Subcutaneous adipose tissue (tissue), 4 donors: ENCODE measurements around the gene FGR. TPM values are rescaled to one million over a fixed set of nuclear protein-coding genes. Genes with fewer than 3 reads are reported as not detected.

Experiments used
- total RNA-seq, 4 donors: library from RNA; depleted of rRNA; stranded (reverse); fragments of >200 nt; gene quantifications; one replicate each; pipeline ENCODE4 v1.1.0, GENCODE V29; 2016
- TF ChIP-seq, protein P1 (sequence below): fragments of 450-650 bp; IDR thresholded peaks from one replicate; pipeline ENCODE4 v1.5.1; 2016; ENCODE audit warnings: low read depth, mild to moderate bottlenecking, control low read depth, antibody characterized with exemption, moderate library complexity

The FGR gene
- total RNA-seq, 4 donors from 2014 or later = 22.4 to 179 (median 44.6) TPM

DNA sequence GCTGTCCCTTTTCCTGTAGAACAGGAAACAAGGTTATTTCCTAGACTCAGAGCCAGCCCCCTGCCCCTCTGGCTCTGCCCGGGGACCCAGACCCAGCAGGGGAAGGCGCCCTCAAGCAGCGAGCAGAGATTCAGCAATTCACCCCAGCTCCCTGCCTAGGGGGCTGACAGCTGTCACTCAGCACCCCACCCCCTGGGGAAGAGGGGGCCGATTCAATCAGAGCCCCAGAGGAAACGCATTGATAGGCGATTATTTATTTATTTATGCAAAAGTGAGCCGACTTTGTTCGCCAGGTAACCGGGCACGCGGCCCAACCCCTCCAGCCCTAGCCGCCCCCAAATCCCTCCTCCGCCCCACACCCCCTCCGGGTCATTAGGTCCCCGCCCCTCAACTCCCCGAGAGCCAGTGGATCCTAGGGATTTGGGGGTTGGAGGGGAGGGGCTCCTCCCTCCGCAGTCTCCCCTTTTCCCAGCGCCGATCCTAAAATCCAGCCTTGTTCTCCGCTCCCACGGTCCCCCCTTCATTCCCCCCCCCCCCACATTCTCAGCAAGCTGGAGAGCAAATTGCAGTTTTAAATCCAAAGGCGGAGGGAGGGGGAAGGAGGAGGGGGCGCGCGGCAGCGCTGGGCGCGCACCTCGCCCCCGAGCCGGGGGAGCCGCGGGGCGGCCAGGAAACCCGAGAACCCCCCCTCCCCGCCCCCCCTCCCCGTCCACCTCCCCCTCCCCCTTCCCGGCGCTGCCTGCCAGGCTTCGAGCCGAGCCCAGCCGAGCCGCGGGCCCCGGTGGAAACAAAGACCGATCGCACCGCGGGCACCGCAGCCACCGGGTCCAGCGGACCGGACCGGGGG lies 32.3 kb downstream of the FGR start:
- TF ChIP-seq, protein P1, sequence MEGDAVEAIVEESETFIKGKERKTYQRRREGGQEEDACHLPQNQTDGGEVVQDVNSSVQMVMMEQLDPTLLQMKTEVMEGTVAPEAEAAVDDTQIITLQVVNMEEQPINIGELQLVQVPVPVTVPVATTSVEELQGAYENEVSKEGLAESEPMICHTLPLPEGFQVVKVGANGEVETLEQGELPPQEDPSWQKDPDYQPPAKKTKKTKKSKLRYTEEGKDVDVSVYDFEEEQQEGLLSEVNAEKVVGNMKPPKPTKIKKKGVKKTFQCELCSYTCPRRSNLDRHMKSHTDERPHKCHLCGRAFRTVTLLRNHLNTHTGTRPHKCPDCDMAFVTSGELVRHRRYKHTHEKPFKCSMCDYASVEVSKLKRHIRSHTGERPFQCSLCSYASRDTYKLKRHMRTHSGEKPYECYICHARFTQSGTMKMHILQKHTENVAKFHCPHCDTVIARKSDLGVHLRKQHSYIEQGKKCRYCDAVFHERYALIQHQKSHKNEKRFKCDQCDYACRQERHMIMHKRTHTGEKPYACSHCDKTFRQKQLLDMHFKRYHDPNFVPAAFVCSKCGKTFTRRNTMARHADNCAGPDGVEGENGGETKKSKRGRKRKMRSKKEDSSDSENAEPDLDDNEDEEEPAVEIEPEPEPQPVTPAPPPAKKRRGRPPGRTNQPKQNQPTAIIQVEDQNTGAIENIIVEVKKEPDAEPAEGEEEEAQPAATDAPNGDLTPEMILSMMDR = no peak

DNA sequence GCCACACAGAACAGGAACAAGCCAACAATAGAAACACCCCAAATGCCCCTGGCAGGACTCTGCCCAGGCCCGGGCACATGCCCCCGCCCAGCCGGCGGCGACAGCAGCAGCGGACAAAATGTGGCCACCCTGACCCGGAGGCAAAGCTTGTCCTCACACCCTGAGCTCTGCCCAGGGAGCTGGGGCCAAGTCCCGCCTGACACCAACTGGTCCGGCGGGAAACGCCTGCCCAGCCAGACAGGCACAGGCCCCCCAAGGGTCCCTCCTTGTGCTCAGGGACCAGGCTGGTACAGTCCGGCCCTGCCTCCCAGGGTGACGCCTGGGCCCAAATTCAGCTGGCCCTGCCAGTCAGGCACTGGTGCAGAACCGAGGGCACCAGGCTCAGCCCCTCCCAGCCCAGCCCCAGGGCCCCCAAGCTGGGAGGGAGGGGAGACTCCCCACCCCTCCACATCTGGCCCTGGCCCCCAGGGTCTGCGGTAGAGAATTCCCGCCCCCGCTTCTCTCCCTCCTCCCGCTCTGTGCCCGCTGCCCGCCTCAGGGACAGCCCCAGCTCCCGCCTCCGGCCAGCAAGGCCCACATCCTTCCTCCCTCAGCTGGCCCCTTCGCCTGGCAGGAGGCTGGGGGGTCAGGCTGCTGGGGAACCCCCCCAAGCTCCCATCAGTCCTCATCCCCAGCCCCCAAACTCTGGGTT lies 33.1 kb downstream of the FGR start:
- TF ChIP-seq, protein P1 = no peak

DNA sequence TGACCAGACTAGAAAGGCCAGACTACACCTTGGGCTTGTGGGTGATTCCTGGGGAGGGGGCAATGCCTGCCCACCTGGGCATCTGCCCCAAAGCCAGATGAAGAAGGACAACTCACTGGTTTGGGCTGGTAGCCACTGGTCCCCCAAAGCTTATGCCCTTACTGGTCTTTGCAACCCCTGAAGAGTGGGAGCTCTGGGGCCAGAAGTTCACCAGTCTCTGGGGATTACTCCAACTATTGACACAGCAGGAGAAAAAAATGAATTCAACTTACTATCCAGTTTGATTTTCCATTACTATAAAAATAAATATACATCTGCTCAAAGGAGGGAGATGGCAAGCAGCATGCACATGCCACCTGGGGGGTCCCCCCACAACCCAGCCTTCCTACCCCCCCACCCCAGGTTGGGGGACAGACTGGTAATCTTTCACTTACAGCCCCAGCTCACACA lies 33.6 kb downstream of the FGR start:
- TF ChIP-seq, protein P1 = no peak

DNA sequence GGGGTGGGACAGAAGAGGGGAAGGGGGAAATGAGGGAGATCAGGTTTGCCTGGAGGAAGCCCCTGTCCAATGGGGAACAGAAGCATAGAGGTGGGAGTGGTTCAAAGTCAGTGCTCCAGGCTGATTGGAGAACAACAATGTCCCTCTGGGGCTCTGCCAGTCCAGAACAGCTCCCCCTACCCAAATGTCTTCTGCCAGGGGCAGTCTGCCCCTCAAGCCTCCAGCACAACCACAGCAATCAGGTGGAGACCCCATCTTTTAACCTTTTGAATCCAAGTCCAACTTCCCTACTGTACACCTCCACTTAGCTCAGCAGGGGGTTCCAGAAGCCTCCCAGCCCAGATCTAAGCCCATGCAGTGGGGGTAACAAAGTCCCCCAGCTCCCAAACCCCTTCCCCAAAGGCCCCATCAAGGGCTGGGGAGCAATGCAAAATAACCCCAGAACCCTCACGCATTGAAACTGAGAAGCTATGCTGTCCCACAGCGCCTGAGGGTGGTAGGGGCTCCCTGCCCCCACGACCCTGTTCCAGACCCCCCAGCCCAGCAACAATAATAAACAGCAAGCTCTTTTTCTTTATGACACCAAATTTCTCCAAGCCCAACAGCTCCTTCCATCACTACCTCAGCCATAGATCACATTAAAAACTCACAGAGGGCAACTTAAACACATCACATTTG lies 34.3 kb downstream of the FGR start:
- TF ChIP-seq, protein P1 = no peak

DNA sequence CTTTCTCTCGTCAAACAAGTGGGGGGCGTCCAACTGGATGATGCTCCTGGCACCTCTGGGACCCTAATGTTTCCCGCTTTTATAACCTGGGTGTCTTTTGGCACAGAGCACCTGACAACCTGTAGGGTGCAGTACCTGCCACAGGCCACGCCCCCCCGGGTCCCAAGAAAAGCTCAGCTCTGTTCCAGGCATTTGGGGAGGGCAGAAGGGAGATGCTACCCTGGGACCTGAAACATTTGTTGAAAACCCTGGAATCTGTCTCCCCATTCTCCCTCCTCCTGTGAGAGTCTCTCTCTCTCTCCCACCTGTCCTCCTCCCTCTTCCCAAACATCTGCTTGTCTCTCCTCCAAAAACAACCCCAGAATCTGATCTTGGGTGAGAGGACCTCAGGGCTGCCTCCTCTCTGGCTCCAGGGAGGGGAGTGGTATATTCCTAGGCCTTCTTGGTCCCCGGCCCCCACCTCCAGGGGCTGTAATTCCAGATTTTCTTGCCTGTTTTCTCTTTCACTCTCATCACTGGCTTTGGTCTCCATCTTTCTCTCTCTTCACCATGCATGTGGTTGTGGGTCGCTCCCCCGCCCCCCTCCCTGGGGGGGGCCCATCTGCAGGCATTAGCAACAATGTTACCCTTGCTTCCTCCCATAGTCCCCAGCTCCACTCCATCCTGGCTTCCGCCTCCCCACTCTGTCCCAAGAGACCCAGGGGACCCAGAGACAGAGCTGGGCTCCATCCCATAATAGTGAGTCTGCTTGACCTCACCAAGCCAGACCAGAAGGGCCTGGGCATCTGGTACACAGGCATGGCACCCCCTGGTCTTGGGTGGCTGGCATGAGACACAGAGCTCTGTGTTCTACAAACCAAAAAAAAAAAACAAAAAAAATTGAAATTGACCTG lies 35.1 kb downstream of the FGR start:
- TF ChIP-seq, protein P1 = no peak

DNA sequence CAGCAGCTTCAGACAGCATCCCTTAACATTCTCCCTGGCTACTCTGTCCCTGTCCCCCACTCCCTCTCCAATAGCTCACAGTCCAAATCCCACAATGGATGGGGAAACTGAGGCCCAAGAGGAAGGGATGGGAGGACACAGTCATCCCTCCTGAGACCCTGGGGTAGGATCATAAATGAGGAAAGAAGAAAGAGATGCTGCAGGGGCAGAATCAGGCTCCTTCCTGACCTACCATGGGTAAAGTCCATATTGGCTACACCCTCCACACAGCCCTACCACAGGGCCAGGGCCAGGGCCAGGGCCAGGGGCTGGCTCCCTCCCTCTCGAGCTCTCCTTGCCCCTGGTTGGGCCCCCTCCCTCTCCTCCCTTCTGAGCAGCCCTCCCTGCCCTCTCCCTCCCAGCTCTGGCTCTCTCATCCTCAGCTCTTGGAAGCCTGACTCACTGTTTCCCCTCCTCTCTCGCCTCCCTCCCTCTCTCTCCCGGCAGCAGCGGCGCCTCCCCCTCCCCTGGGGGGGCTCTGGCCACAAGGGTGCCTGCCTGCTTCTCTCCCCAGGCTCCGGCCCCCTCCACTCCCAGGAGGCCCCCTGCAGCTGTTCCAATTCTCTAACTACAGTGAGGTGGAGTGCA lies 36.0 kb downstream of the FGR start:
- TF ChIP-seq, protein P1 = no peak
